CD4-positive, alpha-beta T cell (primary cell): ENCODE measurements around the gene MAB21L4. TPM values are rescaled to one million over a fixed set of nuclear protein-coding genes. Genes with fewer than 3 reads are reported as not detected.
A peak's percentile ranks its signal among the peaks of the same experiment; 100 is the strongest.

Experiments used
- ATAC-seq: fragments of 200-7000 bp; cut with Tn5 transposase; one replicate; pipeline ENCODE4 v1.10.0; 2022; ENCODE audit warnings: mild to moderate bottlenecking; ENCODE audit not compliant: poor library complexity
- CTCF ChIA-PET: fragments of 350-600 bp; sonication (Branson Sonifier 250); formaldehyde crosslinking; loops from one replicate; lab custom pipeline; 2021; ENCODE audit warnings: antibody characterized with exemption, inconsistent platforms; lab: Charles Lee
- POLR2A ChIA-PET: fragments of 350-600 bp; sonication (Branson Sonifier 250); formaldehyde crosslinking; loops from one replicate; lab custom pipeline; 2021; ENCODE audit warnings: antibody characterized with exemption, inconsistent platforms; lab: Charles Lee
- DNase-seq, 14 experiments: peaks; one replicate each; pipeline ENCODE4 v3.0.0-alpha.2; 2013 to 2020; ENCODE audit warnings: mixed read lengths in 2 of 14
- H3K27ac ChIP-seq, 2 donors: one replicate each; pipeline versions ENCODE4 v1.5.1 to v1.7.0; 2013; ENCODE audit warnings: low read length in 2 of 2, low read depth in 1 of 2, mild to moderate bottlenecking in 1 of 2
- H3K27me3 ChIP-seq, 2 experiments: 1 replicate in 1 of 2; 2 replicates in 1 of 2; pipeline versions ENCODE4 v1.6.1 to v1.7.0; 2013; ENCODE audit warnings: low read length in 2 of 2, control low read depth in 1 of 2, mild to moderate bottlenecking in 1 of 2, moderate library complexity in 1 of 2; ENCODE audit not compliant: insufficient read depth in 2 of 2, control insufficient read depth in 1 of 2
- H3K36me3 ChIP-seq: one replicate; pipeline ENCODE4 v1.6.1; 2013; ENCODE audit warnings: low read length, control low read depth; ENCODE audit not compliant: insufficient read depth
- H3K4me1 ChIP-seq: one replicate; pipeline ENCODE4 v1.6.1; 2013; ENCODE audit warnings: low read length, control low read depth; ENCODE audit not compliant: insufficient read depth
- H3K4me3 ChIP-seq: one replicate; pipeline ENCODE4 v1.5.1; 2013; ENCODE audit warnings: mild to moderate bottlenecking, low read length, moderate library complexity
- H3K9me3 ChIP-seq, 2 experiments: 1 replicate in 1 of 2; 2 replicates in 1 of 2; pipeline versions ENCODE4 v1.6.1 to v1.7.0; 2013; ENCODE audit warnings: low read length in 2 of 2, mild to moderate bottlenecking in 2 of 2, control low read depth in 1 of 2, moderate library complexity in 1 of 2; ENCODE audit not compliant: control insufficient read depth in 1 of 2, insufficient read depth in 1 of 2
- H3K27ac Mint-ChIP-seq: one replicate; pipeline ENCODE4 v1.8.0; 2020; ENCODE audit warnings: mixed read lengths
- H3K27me3 Mint-ChIP-seq: one replicate; pipeline ENCODE4 v1.8.0; 2021; ENCODE audit warnings: mixed read lengths
- H3K36me3 Mint-ChIP-seq: one replicate; pipeline ENCODE4 v1.8.0; 2021; ENCODE audit warnings: low read depth, mixed read lengths
- H3K4me1 Mint-ChIP-seq: one replicate; pipeline ENCODE4 v1.8.0; 2021; ENCODE audit warnings: low read depth, mixed read lengths
- H3K4me3 Mint-ChIP-seq: one replicate; pipeline ENCODE4 v1.8.0; 2020; ENCODE audit warnings: mild to moderate bottlenecking, mixed read lengths
- H3K9me3 Mint-ChIP-seq: one replicate; pipeline ENCODE4 v1.8.0; 2020; ENCODE audit warnings: mixed read lengths
- intact Hi-C, 2 experiments: fragments of 100-400 bp; cut with DNase I in 1 of 2; cut with micrococcal nuclease in 1 of 2; formaldehyde crosslinking; loops; one replicate each; pipeline versions ENCODE4 v1.15.1 to v1.9.0; 2023 to 2025; cut with DNase I, micrococcal nuclease
- total RNA-seq, 174 experiments: library from RNA in 2 of 174; stranded (reverse) in 2 of 174; gene quantifications; one replicate each; pipeline ENCODE4 v1.2.3 and lab custom pipeline; 2021 to 2026
- TF ChIP-seq, protein P1 (sequence below): fragments of 200-600 bp; IDR thresholded peaks from one replicate; pipeline ENCODE4 v1.8.0; 2022; ENCODE audit warnings: antibody characterized with exemption, mild to moderate bottlenecking

Gene MAB21L4
- total RNA-seq, 2 experiments from 2014 or later, result not detected

DNA sequence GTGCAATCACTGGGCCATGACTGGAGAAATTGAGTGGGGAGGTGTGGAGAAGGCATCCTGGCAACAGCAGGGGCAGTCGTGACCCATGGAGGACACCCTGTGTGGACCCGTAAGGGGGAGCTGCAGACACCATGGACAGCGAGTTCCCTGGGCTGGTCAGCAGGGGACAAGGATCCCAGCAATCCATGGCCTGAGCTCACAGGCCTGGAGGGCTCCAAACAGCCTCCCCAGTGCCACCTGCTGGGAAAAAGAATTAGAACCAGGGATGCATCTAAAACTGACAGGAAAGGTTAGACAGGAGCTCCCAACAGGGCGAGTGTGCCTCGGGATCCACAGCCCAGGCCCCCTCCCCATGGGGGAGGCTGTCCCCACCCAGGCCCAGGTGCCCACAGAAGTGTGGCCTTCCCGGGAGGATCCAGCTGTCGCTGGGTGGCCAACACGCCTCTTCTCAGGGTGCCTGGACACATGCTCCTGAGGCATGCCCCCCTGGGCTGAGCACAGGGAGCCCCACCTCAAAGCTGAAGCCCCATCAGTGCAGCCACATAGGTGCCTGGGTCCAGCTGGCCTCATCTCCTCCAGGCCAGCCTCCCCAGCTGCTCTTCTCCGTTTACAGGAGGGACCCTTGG is 55.4 kb downstream of the MAB21L4 start:
- Mint-ChIP-seq H3K4me1 (no peaks in the 10 kb centered on the region), H3K27ac (no peak overlapping the region), H3K4me3 (no peak overlapping the region), H3K36me3 (no peaks in the 10 kb centered on the region), H3K9me3 (no peaks in the 10 kb centered on the region), H3K27me3 (peaks cover 7% of the 10 kb centered on the region)
- Histone ChIP-seq H3K27ac (no peak overlapping the region), H3K36me3 (no peaks in the 10 kb centered on the region), H3K4me3 (no peak overlapping the region), H3K9me3 (no peaks in the 10 kb centered on the region), H3K27me3 (peaks cover 0 to 4% of the 10 kb centered on the region in 2 experiments), H3K4me1 (no peaks in the 10 kb centered on the region)
- peak in 5 of 14 experiments; percentile 13 to 45 (median 34) for DNase-seq
- intact Hi-C loops, result loop anchor here (1.0 to 2.0 kb wide), 2 partner anchors 326 to 328 kb away; no protein-coding TSS in a partner anchor
- ChIA-PET POLR2A (interaction anchor here (1.2 to 1.6 kb wide), 2 partner anchors 275 to 326 kb away, joined by 3 read pairs; no protein-coding TSS in a partner anchor), CTCF (interaction anchor here (0.7 to 1.1 kb wide), 3 partner anchors 20 to 92 kb away, joined by 3 read pairs; no protein-coding TSS in a partner anchor)
- no peak for ATAC-seq
- TF ChIP-seq, protein P1, sequence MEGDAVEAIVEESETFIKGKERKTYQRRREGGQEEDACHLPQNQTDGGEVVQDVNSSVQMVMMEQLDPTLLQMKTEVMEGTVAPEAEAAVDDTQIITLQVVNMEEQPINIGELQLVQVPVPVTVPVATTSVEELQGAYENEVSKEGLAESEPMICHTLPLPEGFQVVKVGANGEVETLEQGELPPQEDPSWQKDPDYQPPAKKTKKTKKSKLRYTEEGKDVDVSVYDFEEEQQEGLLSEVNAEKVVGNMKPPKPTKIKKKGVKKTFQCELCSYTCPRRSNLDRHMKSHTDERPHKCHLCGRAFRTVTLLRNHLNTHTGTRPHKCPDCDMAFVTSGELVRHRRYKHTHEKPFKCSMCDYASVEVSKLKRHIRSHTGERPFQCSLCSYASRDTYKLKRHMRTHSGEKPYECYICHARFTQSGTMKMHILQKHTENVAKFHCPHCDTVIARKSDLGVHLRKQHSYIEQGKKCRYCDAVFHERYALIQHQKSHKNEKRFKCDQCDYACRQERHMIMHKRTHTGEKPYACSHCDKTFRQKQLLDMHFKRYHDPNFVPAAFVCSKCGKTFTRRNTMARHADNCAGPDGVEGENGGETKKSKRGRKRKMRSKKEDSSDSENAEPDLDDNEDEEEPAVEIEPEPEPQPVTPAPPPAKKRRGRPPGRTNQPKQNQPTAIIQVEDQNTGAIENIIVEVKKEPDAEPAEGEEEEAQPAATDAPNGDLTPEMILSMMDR, result peak; percentile 16

DNA sequence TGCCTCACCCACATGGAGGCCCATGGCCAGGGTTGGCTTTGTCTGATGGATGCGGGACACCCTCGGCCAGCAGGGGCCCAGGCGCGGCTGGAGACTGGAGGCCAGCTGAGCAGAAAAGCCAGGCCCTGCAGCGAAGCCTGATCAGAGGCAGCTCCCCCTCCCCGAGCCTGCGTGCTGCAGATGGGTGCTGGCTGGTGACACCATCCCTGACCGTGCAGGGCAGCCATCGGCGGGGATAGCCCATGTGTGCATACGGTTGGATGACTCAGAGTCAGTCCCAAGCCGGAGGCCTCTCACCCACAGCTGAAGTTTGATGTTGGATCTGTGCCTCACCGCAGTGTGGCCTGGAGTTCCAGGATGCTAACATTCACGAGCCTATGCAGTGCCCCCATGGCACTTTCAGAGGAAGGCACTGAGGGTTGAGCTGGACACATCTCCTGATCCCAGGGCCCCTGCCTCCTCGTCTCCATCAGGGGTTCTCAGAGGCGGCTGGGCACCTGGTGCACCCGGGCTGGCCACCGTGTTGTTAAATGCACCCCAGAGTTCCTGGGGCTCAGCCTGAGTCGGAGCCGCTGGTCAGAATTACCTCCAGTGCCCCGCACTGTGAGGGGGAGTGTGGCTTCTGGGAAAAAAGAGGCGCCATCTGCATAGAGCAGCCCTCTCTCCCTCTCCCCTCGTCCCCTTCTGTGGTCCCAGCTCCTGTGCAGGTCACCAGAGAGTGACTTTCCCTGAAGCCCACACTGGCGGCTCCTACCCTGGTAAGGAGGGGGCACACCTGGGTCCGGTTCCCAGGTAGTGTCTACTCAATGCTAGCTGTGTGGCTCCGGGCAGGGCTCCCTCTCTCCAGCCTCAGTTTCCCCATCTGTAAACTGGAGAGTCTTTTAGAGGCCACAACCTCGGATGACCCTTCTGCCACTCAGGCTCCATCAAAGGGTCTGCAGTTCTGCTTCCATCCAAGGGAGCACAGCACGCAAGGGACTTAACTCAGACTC is 56.5 kb downstream of the MAB21L4 start:
- Histone ChIP-seq H3K27me3 (peaks cover 0 to 4% of the 10 kb centered on the region in 2 experiments), H3K4me1 (no peaks in the 10 kb centered on the region), H3K27ac (no peak overlapping the region), H3K4me3 (no peak overlapping the region), H3K36me3 (no peaks in the 10 kb centered on the region), H3K9me3 (no peaks in the 10 kb centered on the region)
- ChIA-PET CTCF (interaction anchor here (1.1 kb wide), 1 partner anchor 37 kb away, joined by 3 read pairs; no protein-coding TSS in a partner anchor), POLR2A (interaction anchor here (1.6 kb wide), 1 partner anchor 274 kb away, joined by 3 read pairs; no protein-coding TSS in a partner anchor)
- H3K27ac Mint-ChIP-seq, result no peak overlapping the region
- H3K27me3 Mint-ChIP-seq, result peaks cover 11% of the 10 kb centered on the region
- DNase-seq (no peak), ATAC-seq (no peak)
- no peaks in the 10 kb centered on the region for H3K9me3 Mint-ChIP-seq
- no peaks in the 10 kb centered on the region for H3K4me1 Mint-ChIP-seq
- H3K36me3 Mint-ChIP-seq, result no peaks in the 10 kb centered on the region
- TF ChIP-seq, protein P1, result no peak
- H3K4me3 Mint-ChIP-seq, result no peak overlapping the region
- intact Hi-C loops, result loop anchor here (1.0 to 10.0 kb wide), 5 partner anchors 255 to 865 kb away; partner anchors contain the start of genes CAPN10 (in 1 of the 2) and ING5 (in 1 of the 2)

DNA sequence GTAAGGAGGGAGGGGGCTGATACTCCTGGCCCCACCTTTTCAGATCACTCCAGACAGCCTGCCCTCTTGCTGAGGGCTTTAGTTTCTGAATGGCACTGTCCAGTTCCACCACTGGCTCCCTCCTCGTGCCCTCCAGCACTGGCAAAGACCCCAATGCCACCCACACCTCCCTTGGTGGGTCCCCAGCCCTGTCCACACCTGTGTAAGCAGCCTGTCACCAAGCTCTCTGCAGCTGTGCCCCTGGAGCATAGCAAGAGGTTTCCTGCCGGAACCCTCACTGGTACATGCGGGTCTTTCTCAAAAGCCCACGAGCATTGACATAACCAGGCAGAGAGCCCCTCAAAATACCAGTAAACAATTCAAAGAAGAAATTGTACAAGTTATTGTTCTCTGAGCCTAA is 58.3 kb downstream of the MAB21L4 start:
- no peak for DNase-seq
- POLR2A ChIA-PET, result no interaction called here

More for the DNA sequence above, 58.3 kb downstream of the MAB21L4 start:
- Mint-ChIP-seq H3K4me1 (no peaks in the 10 kb centered on the region), H3K9me3 (no peaks in the 10 kb centered on the region), H3K27me3 (peaks cover 11% of the 10 kb centered on the region), H3K36me3 (no peaks in the 10 kb centered on the region), H3K27ac (no peak overlapping the region), H3K4me3 (no peak overlapping the region)
- Histone ChIP-seq H3K27me3 (peaks cover 0 to 4% of the 10 kb centered on the region in 2 experiments), H3K4me1 (peaks cover 4% of the 10 kb centered on the region), H3K27ac (no peak overlapping the region), H3K9me3 (no peaks in the 10 kb centered on the region), H3K36me3 (no peaks in the 10 kb centered on the region), H3K4me3 (no peak overlapping the region)
- intact Hi-C loops, result loop anchor here in 1 of 2 experiments (10.0 kb wide), 3 partner anchors 253 to 867 kb away; partner anchors contain the start of genes CAPN10 and ING5
- ATAC-seq, result no peak
- TF ChIP-seq, protein P1, result no peak
- CTCF ChIA-PET, result no interaction called here
